Measurements from ENCODE around the gene LAMTOR4.

- no peak for TF ChIP-seq MAX (IDR thresholded peaks at IDR 0.05)
- TF ChIP-seq YY1 (IDR thresholded peaks at IDR 0.05; ENCODE audit: low read depth) = no peak
- no peak for TF ChIP-seq RAD21 (IDR thresholded peaks at IDR 0.05; ENCODE audit: low read depth)
- TF ChIP-seq CEBPB (IDR thresholded peaks at IDR 0.05) = no peak
Measured at GRCh38 chr7:100111914-100112313, 36.8 kb upstream of the LAMTOR4 start.

Data from Ishikawa (cell line).